Glutamatergic neuron (in vitro differentiated cells): ENCODE measurements around the gene TSEN54. TPM values are rescaled to one million over a fixed set of nuclear protein-coding genes. Genes with fewer than 3 reads are reported as not detected.

ENCODE experiments used
- DNase-seq: peaks from one replicate; pipeline ENCODE4 v3.0.0; 2022
- H3K27ac Mint-ChIP-seq: one replicate; pipeline ENCODE4 v1.8.0; 2020; ENCODE audit warnings: mild to moderate bottlenecking, mixed read lengths, inconsistent platforms; ENCODE audit not compliant: unreplicated experiment
- H3K27me3 Mint-ChIP-seq: one replicate; pipeline ENCODE4 v1.8.0; 2020; ENCODE audit warnings: mild to moderate bottlenecking, moderate library complexity, mixed read lengths, inconsistent platforms; ENCODE audit not compliant: unreplicated experiment
- H3K36me3 Mint-ChIP-seq: one replicate; pipeline ENCODE4 v1.8.0; 2020; ENCODE audit warnings: mild to moderate bottlenecking, mixed read lengths, inconsistent platforms; ENCODE audit not compliant: unreplicated experiment
- H3K4me1 Mint-ChIP-seq: one replicate; pipeline ENCODE4 v1.8.0; 2020; ENCODE audit warnings: mild to moderate bottlenecking, low read depth, mixed read lengths, inconsistent platforms; ENCODE audit not compliant: unreplicated experiment
- H3K4me3 Mint-ChIP-seq: one replicate; pipeline ENCODE4 v1.8.0; 2020; ENCODE audit warnings: mild to moderate bottlenecking, mixed read lengths, inconsistent platforms; ENCODE audit not compliant: unreplicated experiment
- H3K9me3 Mint-ChIP-seq: one replicate; pipeline ENCODE4 v1.8.0; 2020; ENCODE audit warnings: mild to moderate bottlenecking, moderate library complexity, mixed read lengths, inconsistent platforms; ENCODE audit not compliant: unreplicated experiment
- CTCF ChIP-seq: fragments of 200-600 bp; sonication (generic); IDR thresholded peaks from one replicate; pipeline ENCODE4 v1.5.0; 2021; ENCODE audit not compliant: partially characterized antibody, unreplicated experiment
- total RNA-seq: library from RNA; stranded (reverse); fragmentation: NEBNext Ultra II Directional; extraction: Animal tissue kit (Norgen Biotek cat#: 25700); gene quantifications from one replicate; pipeline ENCODE4 v1.2.1, GENCODE V29; 2021; ENCODE audit not compliant: unreplicated experiment

TSEN54 gene
- total RNA-seq, 1 donor from 2014 or later, result 26.6 TPM

GRCh38 chr17:75558666-75559530, 42.6 kb downstream of the TSEN54 start:
- Mint-ChIP-seq H3K27ac (no peak overlapping the region), H3K4me3 (no peak overlapping the region), H3K9me3 (no peaks in the 10 kb centered on the region), H3K4me1 (no peaks in the 10 kb centered on the region), H3K27me3 (peaks cover 2% of the 10 kb centered on the region), H3K36me3 (no peaks in the 10 kb centered on the region)
- DNase-seq, result no peak
- no peak for TF ChIP-seq CTCF

GRCh38 chr17:75559958-75560533, 43.7 kb downstream of the TSEN54 start:
- no peak overlapping the region for H3K4me3 Mint-ChIP-seq
- H3K4me1 Mint-ChIP-seq, result no peaks in the 10 kb centered on the region
- no peak for TF ChIP-seq CTCF
- no peaks in the 10 kb centered on the region for H3K36me3 Mint-ChIP-seq
- H3K27ac Mint-ChIP-seq, result no peak overlapping the region
- no peak for DNase-seq
- H3K9me3 Mint-ChIP-seq, result no peaks in the 10 kb centered on the region
- H3K27me3 Mint-ChIP-seq, result peaks cover 2% of the 10 kb centered on the region

- no peak overlapping the region for H3K4me3 Mint-ChIP-seq
- H3K27ac Mint-ChIP-seq, result no peak overlapping the region
- peaks cover 9% of the 10 kb centered on the region for H3K27me3 Mint-ChIP-seq
- H3K9me3 Mint-ChIP-seq, result peaks cover 5% of the 10 kb centered on the region
- no peak for DNase-seq
- no peak for TF ChIP-seq CTCF
- no peaks in the 10 kb centered on the region for H3K36me3 Mint-ChIP-seq
- no peaks in the 10 kb centered on the region for H3K4me1 Mint-ChIP-seq
These were observed 45.7 kb downstream of the TSEN54 start for GRCh38 chr17:75561927-75562603.

- Mint-ChIP-seq H3K4me1 (no peaks in the 10 kb centered on the region), H3K27me3 (peaks cover 9% of the 10 kb centered on the region), H3K36me3 (no peaks in the 10 kb centered on the region), H3K9me3 (peaks cover 5% of the 10 kb centered on the region), H3K4me3 (no peak overlapping the region), H3K27ac (no peak overlapping the region)
- DNase-seq, result no peak
- TF ChIP-seq CTCF, result no peak
These were observed 46.9 kb downstream of the TSEN54 start for GRCh38 chr17:75563063-75563758.
